ENCODE results near the gene KCNQ1. TPM values are rescaled to one million over a fixed set of nuclear protein-coding genes. Genes with fewer than 3 reads are reported as not detected.

KCNQ1 gene
- total RNA-seq, 1 experiment from 2014 or later, result 10.7 TPM

GRCh38 chr11:2515401-2516275, 70.8 kb downstream of the KCNQ1 start:
- Histone ChIP-seq H3K4me2 (ENCODE audit: low read length) (no peak overlapping the region), H3K27me3 (ENCODE audit: insufficient read depth, low read length) (no peaks in the 10 kb centered on the region), H3K9me3 (ENCODE audit: control insufficient read depth in 1 of 2, insufficient read depth in 1 of 2, low read depth in 1 of 2, low read length in 2 of 2) (no peaks in the 10 kb centered on the region), H3K4me1 (ENCODE audit: control insufficient read depth in 1 of 2, insufficient read depth in 2 of 2, low read length in 2 of 2) (no peaks in the 10 kb centered on the region), H3K4me3 (replicated peaks in 1 of 2; ENCODE audit: low read depth in 1 of 2, low read length in 2 of 2) (no peak overlapping the region), H4K20me1 (ENCODE audit: insufficient read depth) (no peaks in the 10 kb centered on the region), H3K79me2 (ENCODE audit: insufficient read depth, low read length) (no peaks in the 10 kb centered on the region), H3K9me2 (ENCODE audit: insufficient read depth) (no peaks in the 10 kb centered on the region), H2AFZ (ENCODE audit: low read depth, low read length, poor library complexity, severe bottlenecking) (no peak overlapping the region), H3K9ac (ENCODE audit: low read length) (no peak overlapping the region), H3K36me3 (ENCODE audit: control insufficient read depth in 1 of 2, insufficient read depth in 2 of 2, low read length in 2 of 2) (no peaks in the 10 kb centered on the region), H3K27ac (ENCODE audit: low read depth, low read length) (no peak overlapping the region)
- ChIA-PET RAD21 (ENCODE audit: low non-redundant PET in 1 of 2, low total read pairs in 2 of 2, uncharacterized antibody in 2 of 2, unreplicated experiment in 2 of 2) (no interaction called here), CTCF (no interaction called here), POLR2A (no interaction called here)
- no TSS peak for BruUV-seq (replicated peaks)
- TF ChIP-seq FOSL1 (IDR thresholded peaks at IDR 0.05; ENCODE audit: low read depth) (no peak), EGR1 (IDR thresholded peaks at IDR 0.05; ENCODE audit: low read depth) (no peak), SP1 (IDR thresholded peaks at IDR 0.05; ENCODE audit: low read depth) (no peak), JUND (IDR thresholded peaks at IDR 0.05) (no peak), CBX3 (IDR thresholded peaks at IDR 0.05; ENCODE audit: low read depth) (no peak), REST (IDR thresholded peaks at IDR 0.05; ENCODE audit: low read depth) (no peak), ZNF274 (IDR thresholded peaks at IDR 0.05; ENCODE audit: low read depth, low read length) (no peak), EZH2phosphoT487 (IDR thresholded peaks at IDR 0.05; ENCODE audit: borderline replicate concordance) (no peak), POLR2AphosphoS5 (IDR thresholded peaks at IDR 0.05; ENCODE audit: low read depth, low read length) (no peak), ATF3 (IDR thresholded peaks at IDR 0.05) (no peak), ZFX (IDR thresholded peaks at IDR 0.05) (no peak), EZH2 (IDR thresholded peaks at IDR 0.05) (no peak), SRF (IDR thresholded peaks at IDR 0.05; ENCODE audit: low read depth) (no peak), ZBTB33 (IDR thresholded peaks at IDR 0.05; ENCODE audit: extremely low read depth, insufficient replicate concordance, low read length) (no peak), CTCF (IDR thresholded peaks at IDR 0.05 in 2 of 3, conservative IDR thresholded peaks at IDR 0.05 in 1 of 3; ENCODE audit: borderline replicate concordance in 1 of 3, insufficient read depth in 1 of 3, low read depth in 2 of 3, low read length in 2 of 3) (no peak)
- DNase-seq (ENCODE audit: low read depth, low spot score) (no peak), ATAC-seq (no peak)
- intact Hi-C loops (cut with micrococcal nuclease), result no loop called here
